ENCODE data around the gene SH3BGR. TPM values are rescaled to one million over a fixed set of nuclear protein-coding genes. Genes with fewer than 3 reads are reported as not detected.

Gene SH3BGR
- total RNA-seq, 3 donors from 2014 or later, result 3.3 to 6.3 (median 5.0) TPM

GRCh38 chr21:39533545-39534380 lies 82.0 kb downstream of the SH3BGR start:
- TF ChIP-seq POLR2AphosphoS5 (IDR thresholded peaks at IDR 0.05) (no peak), CTCF (IDR thresholded peaks at IDR 0.05) (no peak), POLR2A (IDR thresholded peaks at IDR 0.05) (no peak)
- no peak for DNase-seq (ENCODE audit: low spot score in 2 of 2)
- intact Hi-C loops (cut with DNase I; ENCODE audit: low total_unique reads), result loop anchor here (10.0 kb wide), 1 partner anchor 1981 kb away; no protein-coding TSS in a partner anchor
- no peak overlapping the region for H3K27ac ChIP-seq
- H3K36me3 ChIP-seq, result no peaks in the 10 kb centered on the region
- H3K9me3 ChIP-seq, result no peaks in the 10 kb centered on the region
- no peaks in the 10 kb centered on the region for H3K27me3 ChIP-seq
- H3K4me1 ChIP-seq, result no peaks in the 10 kb centered on the region
- no peak overlapping the region for H3K4me3 ChIP-seq

- Histone ChIP-seq H3K9me3 (no peaks in the 10 kb centered on the region), H3K36me3 (no peaks in the 10 kb centered on the region), H3K27ac (no peak overlapping the region), H3K4me3 (no peak overlapping the region), H3K27me3 (no peaks in the 10 kb centered on the region), H3K4me1 (no peaks in the 10 kb centered on the region)
- no peak for DNase-seq (ENCODE audit: low spot score in 2 of 2)
- intact Hi-C loops (cut with DNase I; ENCODE audit: low total_unique reads), result loop anchor here (10.0 kb wide), 1 partner anchor 1979 kb away; no protein-coding TSS in a partner anchor
- TF ChIP-seq POLR2AphosphoS5 (IDR thresholded peaks at IDR 0.05), result no peak
- TF ChIP-seq CTCF (IDR thresholded peaks at IDR 0.05), result no peak
- no peak for TF ChIP-seq POLR2A (IDR thresholded peaks at IDR 0.05)
Observed at GRCh38 chr21:39535646-39536437, 84.1 kb downstream of the SH3BGR start.

- intact Hi-C loops (cut with DNase I; ENCODE audit: low total_unique reads), result loop anchor here (10.0 kb wide), 1 partner anchor 1978 kb away; no protein-coding TSS in a partner anchor
- Histone ChIP-seq H3K27ac (no peak overlapping the region), H3K27me3 (no peaks in the 10 kb centered on the region), H3K36me3 (no peaks in the 10 kb centered on the region), H3K4me1 (no peaks in the 10 kb centered on the region), H3K9me3 (no peaks in the 10 kb centered on the region), H3K4me3 (no peak overlapping the region)
- DNase-seq (ENCODE audit: low spot score in 2 of 2), result no peak
- TF ChIP-seq CTCF (IDR thresholded peaks at IDR 0.05) (no peak), POLR2AphosphoS5 (IDR thresholded peaks at IDR 0.05) (no peak), POLR2A (IDR thresholded peaks at IDR 0.05) (no peak)
Observed at GRCh38 chr21:39536835-39537234, 85.1 kb downstream of the SH3BGR start.

- H3K27ac ChIP-seq, result no peak overlapping the region
- no peaks in the 10 kb centered on the region for H3K4me1 ChIP-seq
- no peak for DNase-seq (ENCODE audit: low spot score in 2 of 2)
- H3K4me3 ChIP-seq, result no peak overlapping the region
- intact Hi-C loops (cut with DNase I; ENCODE audit: low total_unique reads), result loop anchor here (10.0 kb wide), 1 partner anchor 1977 kb away; no protein-coding TSS in a partner anchor
- H3K36me3 ChIP-seq, result no peaks in the 10 kb centered on the region
- no peak for TF ChIP-seq POLR2AphosphoS5 (IDR thresholded peaks at IDR 0.05)
- TF ChIP-seq CTCF (IDR thresholded peaks at IDR 0.05), result no peak
- TF ChIP-seq POLR2A (IDR thresholded peaks at IDR 0.05), result no peak
- no peaks in the 10 kb centered on the region for H3K9me3 ChIP-seq
- no peaks in the 10 kb centered on the region for H3K27me3 ChIP-seq
Observed at GRCh38 chr21:39537571-39537970, 85.8 kb downstream of the SH3BGR start.

Measured in breast epithelium (tissue), 4 donors.